Stimulated activated naive B cell treated with anti-CD40 and anti-IgM and Interleukin-4, amounts not matched to agents 10 μg/mL and 1 μg/mL and 100 μg/mL, for 72 hours (primary cell): ENCODE measurements around the gene GPR37L1.

Source experiments
- ATAC-seq, 2 donors: fragments of 150-1000 bp; cut with Tn5 transposase; replicated peaks; 2 replicates each; pipeline ENCODE4 v1.10.0; 2021; ENCODE audit warnings: moderate library complexity in 1 of 2
- DNase-seq: peaks from one replicate; pipeline ENCODE4 v3.0.0; 2021
- H3K27ac Mint-ChIP-seq: one replicate; pipeline ENCODE4 v1.8.0; 2022; ENCODE audit warnings: mild to moderate bottlenecking, mixed read lengths
- H3K27me3 Mint-ChIP-seq, 2 donors: one replicate each; pipeline ENCODE4 v1.8.0; 2022; ENCODE audit warnings: mixed read lengths in 2 of 2
- H3K36me3 Mint-ChIP-seq, 2 donors: one replicate each; pipeline ENCODE4 v1.8.0; 2022; ENCODE audit warnings: mixed read lengths in 2 of 2, mild to moderate bottlenecking in 1 of 2
- H3K4me1 Mint-ChIP-seq, 2 donors: one replicate each; pipeline ENCODE4 v1.8.0; 2022; ENCODE audit warnings: mixed read lengths in 2 of 2, mild to moderate bottlenecking in 1 of 2
- H3K4me3 Mint-ChIP-seq, 2 donors: one replicate each; pipeline ENCODE4 v1.8.0; 2022; ENCODE audit warnings: mild to moderate bottlenecking in 2 of 2, mixed read lengths in 2 of 2, moderate library complexity in 1 of 2
- H3K9me3 Mint-ChIP-seq, 2 donors: one replicate each; pipeline ENCODE4 v1.8.0; 2022; ENCODE audit warnings: mixed read lengths in 2 of 2, mild to moderate bottlenecking in 1 of 2

The GPR37L1 gene

GRCh38 chr1:202150187-202150586, 27.5 kb downstream of the GPR37L1 start:
- peaks cover 17 to 35% of the 10 kb centered on the region in 2 donors for H3K4me1 Mint-ChIP-seq
- no peak for ATAC-seq
- no peak overlapping the region for H3K27ac Mint-ChIP-seq

GRCh38 chr1:202150602-202151001, 27.9 kb downstream of the GPR37L1 start:
- no peaks in the 10 kb centered on the region for H3K9me3 Mint-ChIP-seq
- H3K27me3 Mint-ChIP-seq = no peaks in the 10 kb centered on the region
- H3K27ac Mint-ChIP-seq = no peak overlapping the region
- ATAC-seq (no peak), DNase-seq (no peak)
- H3K4me1 Mint-ChIP-seq = peaks cover 15 to 32% of the 10 kb centered on the region in 2 donors
- no peak overlapping the region for H3K4me3 Mint-ChIP-seq
- peaks cover 45 to 53% of the 10 kb centered on the region in 2 donors for H3K36me3 Mint-ChIP-seq

More at GRCh38 chr1:202150187-202150586, 27.5 kb downstream of the GPR37L1 start:
- no peaks in the 10 kb centered on the region for H3K9me3 Mint-ChIP-seq
- no peaks in the 10 kb centered on the region for H3K27me3 Mint-ChIP-seq
- no peak for DNase-seq
- peaks cover 44 to 49% of the 10 kb centered on the region in 2 donors for H3K36me3 Mint-ChIP-seq
- H3K4me3 Mint-ChIP-seq = no peak overlapping the region

GRCh38 chr1:202151045-202151444, 28.3 kb downstream of the GPR37L1 start:
- DNase-seq (no peak), ATAC-seq (no peak)
- Mint-ChIP-seq H3K36me3 (peaks cover 45 to 56% of the 10 kb centered on the region in 2 donors), H3K9me3 (no peaks in the 10 kb centered on the region), H3K4me1 (peaks cover 15 to 27% of the 10 kb centered on the region in 2 donors), H3K27me3 (no peaks in the 10 kb centered on the region), H3K4me3 (no peak overlapping the region), H3K27ac (no peak overlapping the region)

GRCh38 chr1:202152399-202152798, 29.7 kb downstream of the GPR37L1 start:
- Mint-ChIP-seq H3K27me3 (no peaks in the 10 kb centered on the region), H3K4me1 (peaks cover 14 to 18% of the 10 kb centered on the region in 2 donors), H3K36me3 (peaks cover 50 to 60% of the 10 kb centered on the region in 2 donors), H3K9me3 (no peaks in the 10 kb centered on the region), H3K4me3 (no peak overlapping the region), H3K27ac (peak overlapping the region; percentile 31)
- ATAC-seq (no peak), DNase-seq (no peak)

GRCh38 chr1:202153284-202153683, 30.6 kb downstream of the GPR37L1 start:
- no peak overlapping the region for H3K4me3 Mint-ChIP-seq
- DNase-seq = no peak
- ATAC-seq = no peak
- H3K27ac Mint-ChIP-seq = no peak overlapping the region
- H3K36me3 Mint-ChIP-seq = peaks cover 51 to 60% of the 10 kb centered on the region in 2 donors
- no peaks in the 10 kb centered on the region for H3K27me3 Mint-ChIP-seq
- peaks cover 11 to 21% of the 10 kb centered on the region in 2 donors for H3K4me1 Mint-ChIP-seq
- no peaks in the 10 kb centered on the region for H3K9me3 Mint-ChIP-seq

GRCh38 chr1:202154148-202154765, 31.5 kb downstream of the GPR37L1 start:
- H3K36me3 Mint-ChIP-seq = peaks cover 50 to 61% of the 10 kb centered on the region in 2 donors
- peaks cover 17 to 29% of the 10 kb centered on the region in 2 donors for H3K4me1 Mint-ChIP-seq
- H3K27me3 Mint-ChIP-seq = no peaks in the 10 kb centered on the region
- H3K9me3 Mint-ChIP-seq = no peaks in the 10 kb centered on the region
- H3K27ac Mint-ChIP-seq = no peak overlapping the region
- ATAC-seq = no peak
- no peak overlapping the region for H3K4me3 Mint-ChIP-seq
- DNase-seq = no peak

- DNase-seq = no peak
- Mint-ChIP-seq H3K27ac (no peak overlapping the region), H3K36me3 (peaks cover 53 to 66% of the 10 kb centered on the region in 2 donors), H3K4me3 (no peak overlapping the region), H3K4me1 (peaks cover 22 to 35% of the 10 kb centered on the region in 2 donors), H3K27me3 (no peaks in the 10 kb centered on the region), H3K9me3 (no peaks in the 10 kb centered on the region)
- peak; percentile 49 to 58 for ATAC-seq
Measured at GRCh38 chr1:202154766-202155477, 32.2 kb downstream of the GPR37L1 start.

- no peak for ATAC-seq
- H3K36me3 Mint-ChIP-seq = peaks cover 52 to 64% of the 10 kb centered on the region in 2 donors
- no peak overlapping the region for H3K4me3 Mint-ChIP-seq
Measured at GRCh38 chr1:202155478-202156021, 32.8 kb downstream of the GPR37L1 start.

GRCh38 chr1:202156590-202156989, 33.9 kb downstream of the GPR37L1 start:
- Mint-ChIP-seq H3K4me3 (no peak overlapping the region), H3K4me1 (peaks cover 31 to 52% of the 10 kb centered on the region in 2 donors), H3K36me3 (peaks cover 44 to 55% of the 10 kb centered on the region in 2 donors), H3K27ac (no peak overlapping the region), H3K9me3 (no peaks in the 10 kb centered on the region), H3K27me3 (no peaks in the 10 kb centered on the region)
- ATAC-seq (no peak), DNase-seq (no peak)

More at GRCh38 chr1:202155478-202156021, 32.8 kb downstream of the GPR37L1 start:
- H3K4me1 Mint-ChIP-seq = peaks cover 25 to 42% of the 10 kb centered on the region in 2 donors
- no peak for DNase-seq
- no peak overlapping the region for H3K27ac Mint-ChIP-seq
- no peaks in the 10 kb centered on the region for H3K9me3 Mint-ChIP-seq
- H3K27me3 Mint-ChIP-seq = no peaks in the 10 kb centered on the region

- DNase-seq = no peak
- Mint-ChIP-seq H3K27ac (no peak overlapping the region), H3K9me3 (no peaks in the 10 kb centered on the region), H3K27me3 (no peaks in the 10 kb centered on the region), H3K4me1 (peaks cover 43 to 65% of the 10 kb centered on the region in 2 donors), H3K4me3 (no peak overlapping the region), H3K36me3 (peaks cover 38 to 48% of the 10 kb centered on the region in 2 donors)
- no peak for ATAC-seq
Measured at GRCh38 chr1:202157945-202158344, 35.2 kb downstream of the GPR37L1 start.

- Mint-ChIP-seq H3K27me3 (no peaks in the 10 kb centered on the region), H3K9me3 (no peaks in the 10 kb centered on the region), H3K4me1 (peaks cover 48 to 76% of the 10 kb centered on the region in 2 donors), H3K27ac (peak overlapping the region; percentile 99), H3K4me3 (peak overlapping the region; percentile 93 to 96), H3K36me3 (peaks cover 31 to 41% of the 10 kb centered on the region in 2 donors)
- DNase-seq (no peak), ATAC-seq (no peak)
Measured at GRCh38 chr1:202158810-202159533, 36.3 kb downstream of the GPR37L1 start.

- H3K27ac Mint-ChIP-seq = peak overlapping the region; percentile 99
- H3K4me3 Mint-ChIP-seq = peak overlapping the region; percentile 93 to 96
- H3K9me3 Mint-ChIP-seq = no peaks in the 10 kb centered on the region
- no peaks in the 10 kb centered on the region for H3K27me3 Mint-ChIP-seq
- peaks cover 53 to 81% of the 10 kb centered on the region in 2 donors for H3K4me1 Mint-ChIP-seq
- ATAC-seq = peak; percentile 31 to 32
- H3K36me3 Mint-ChIP-seq = peaks cover 28 to 37% of the 10 kb centered on the region in 2 donors
- peak; percentile 56 for DNase-seq
Measured at GRCh38 chr1:202159534-202160371, 37.0 kb downstream of the GPR37L1 start.

- Mint-ChIP-seq H3K36me3 (peaks cover 22 to 30% of the 10 kb centered on the region in 2 donors), H3K9me3 (no peaks in the 10 kb centered on the region), H3K4me1 (peaks cover 54 to 82% of the 10 kb centered on the region in 2 donors), H3K27me3 (no peaks in the 10 kb centered on the region), H3K4me3 (peak within 1 kb of the TSS; percentile 93 to 96), H3K27ac (peak within 1 kb of the TSS; percentile 99)
- ATAC-seq (peak; percentile 61 to 64), DNase-seq (peak; percentile 75)
Measured at GRCh38 chr1:202160377-202160940, 37.7 kb downstream of the GPR37L1 start, which contains the start of gene PTPN7. PTPN7 (minus strand) TSS chr1:202160602; CDS start chr1:202159402, 1,200 bp downstream.
